Measurements from ENCODE around the gene ZNF524.
"Not testable (repeated sequence)": the region's sequence is repeated elsewhere in the genome, so short reads cannot be mapped to it uniquely, and the experiment has no call there.

The ZNF524 gene

DNA sequence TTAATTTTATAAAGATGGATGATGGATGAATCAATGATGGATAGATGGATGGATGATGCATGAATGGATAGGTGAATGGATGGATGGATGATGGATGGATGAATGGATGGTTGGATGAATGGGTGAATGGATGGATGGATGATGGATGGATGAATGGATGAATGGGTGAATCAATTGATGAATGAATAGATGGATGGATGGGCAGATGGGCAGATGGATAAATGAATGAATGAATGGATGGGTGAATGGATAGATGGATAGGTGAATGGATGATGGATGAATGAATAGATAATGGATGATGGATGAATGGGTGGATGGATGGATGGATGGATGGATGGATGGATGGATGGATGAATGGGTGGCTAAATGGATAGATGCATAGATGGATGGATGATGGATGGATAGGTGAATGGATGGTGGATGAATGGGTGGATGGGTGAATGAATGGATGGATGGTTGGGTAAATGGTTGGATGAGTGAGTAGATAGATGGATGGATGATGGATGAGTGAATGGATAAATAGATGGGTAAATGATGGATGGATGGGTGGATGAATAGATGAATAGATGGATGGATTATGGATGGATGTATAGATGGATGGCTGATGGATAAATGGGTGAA lies 32.3 kb upstream of the ZNF524 start:
- Histone ChIP-seq H3K9ac (ENCODE audit: low read depth, low read length) (no peak overlapping the region), H3K27ac (ENCODE audit: low read length) (no peak overlapping the region), H3K4me1 (ENCODE audit: insufficient read depth, low read length) (no peaks in the 10 kb centered on the region), H3K27me3 (ENCODE audit: insufficient read depth, low read length, poor library complexity) (no peaks in the 10 kb centered on the region), H2AFZ (ENCODE audit: low read depth, low read length) (no peak overlapping the region), H3K4me3 (ENCODE audit: low read depth in 1 of 2, low read length in 2 of 2) (no peak overlapping the region), H4K20me1 (ENCODE audit: insufficient read depth, low read length) (no peaks in the 10 kb centered on the region), H3K4me2 (ENCODE audit: insufficient read depth, low read length) (no peak overlapping the region), H3K36me3 (ENCODE audit: insufficient read depth, low read length) (no peaks in the 10 kb centered on the region), H3K79me2 (ENCODE audit: insufficient read depth, low read length) (no peaks in the 10 kb centered on the region), H3K9me3 (ENCODE audit: insufficient read depth, low read length, severe bottlenecking) (no peaks in the 10 kb centered on the region)
- ATAC-seq (ENCODE audit: insufficient read depth, low read depth) (no peak), DNase-seq (no peak)
- TF ChIP-seq, protein P1, sequence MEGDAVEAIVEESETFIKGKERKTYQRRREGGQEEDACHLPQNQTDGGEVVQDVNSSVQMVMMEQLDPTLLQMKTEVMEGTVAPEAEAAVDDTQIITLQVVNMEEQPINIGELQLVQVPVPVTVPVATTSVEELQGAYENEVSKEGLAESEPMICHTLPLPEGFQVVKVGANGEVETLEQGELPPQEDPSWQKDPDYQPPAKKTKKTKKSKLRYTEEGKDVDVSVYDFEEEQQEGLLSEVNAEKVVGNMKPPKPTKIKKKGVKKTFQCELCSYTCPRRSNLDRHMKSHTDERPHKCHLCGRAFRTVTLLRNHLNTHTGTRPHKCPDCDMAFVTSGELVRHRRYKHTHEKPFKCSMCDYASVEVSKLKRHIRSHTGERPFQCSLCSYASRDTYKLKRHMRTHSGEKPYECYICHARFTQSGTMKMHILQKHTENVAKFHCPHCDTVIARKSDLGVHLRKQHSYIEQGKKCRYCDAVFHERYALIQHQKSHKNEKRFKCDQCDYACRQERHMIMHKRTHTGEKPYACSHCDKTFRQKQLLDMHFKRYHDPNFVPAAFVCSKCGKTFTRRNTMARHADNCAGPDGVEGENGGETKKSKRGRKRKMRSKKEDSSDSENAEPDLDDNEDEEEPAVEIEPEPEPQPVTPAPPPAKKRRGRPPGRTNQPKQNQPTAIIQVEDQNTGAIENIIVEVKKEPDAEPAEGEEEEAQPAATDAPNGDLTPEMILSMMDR (IDR thresholded peaks at IDR 0.05; ENCODE audit: borderline replicate concordance, extremely low read depth, low read length, poor library complexity, severe bottlenecking): no peak
- TF ChIP-seq EZH2 (IDR thresholded peaks at IDR 0.05; ENCODE audit: borderline replicate concordance, low read depth, low read length, severe bottlenecking): no peak

DNA sequence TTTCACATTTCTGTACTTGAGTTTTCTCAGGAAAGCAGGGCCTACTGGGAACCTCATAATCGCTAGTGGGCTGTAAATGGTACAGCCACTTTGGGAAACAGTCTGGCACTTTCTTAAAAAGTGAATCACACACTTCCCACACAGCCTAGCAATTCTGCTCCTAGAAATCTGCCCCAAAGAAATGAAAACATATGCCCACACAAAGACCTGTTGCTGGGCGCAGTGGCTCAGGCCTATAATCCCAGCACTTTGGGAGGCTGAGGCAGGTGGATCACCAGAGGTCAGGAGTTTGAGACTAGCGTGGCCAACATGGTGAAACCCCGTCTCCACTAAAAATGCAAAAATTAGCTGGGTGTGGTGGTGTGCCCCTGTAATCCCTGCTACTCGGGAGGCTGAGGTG lies 30.6 kb upstream of the ZNF524 start:
- not testable (repeated sequence) for H3K27me3 ChIP-seq (ENCODE audit: insufficient read depth, low read length, poor library complexity); H2AFZ ChIP-seq (ENCODE audit: low read depth, low read length); H3K4me1 ChIP-seq (ENCODE audit: insufficient read depth, low read length); H3K4me2 ChIP-seq (ENCODE audit: insufficient read depth, low read length); H4K20me1 ChIP-seq (ENCODE audit: insufficient read depth, low read length); DNase-seq; ATAC-seq (ENCODE audit: insufficient read depth, low read depth); H3K36me3 ChIP-seq (ENCODE audit: insufficient read depth, low read length); H3K4me3 ChIP-seq (ENCODE audit: low read depth in 1 of 2, low read length in 2 of 2); H3K79me2 ChIP-seq (ENCODE audit: insufficient read depth, low read length); H3K27ac ChIP-seq (ENCODE audit: low read length); H3K9ac ChIP-seq (ENCODE audit: low read depth, low read length); H3K9me3 ChIP-seq (ENCODE audit: insufficient read depth, low read length, severe bottlenecking)

DNA sequence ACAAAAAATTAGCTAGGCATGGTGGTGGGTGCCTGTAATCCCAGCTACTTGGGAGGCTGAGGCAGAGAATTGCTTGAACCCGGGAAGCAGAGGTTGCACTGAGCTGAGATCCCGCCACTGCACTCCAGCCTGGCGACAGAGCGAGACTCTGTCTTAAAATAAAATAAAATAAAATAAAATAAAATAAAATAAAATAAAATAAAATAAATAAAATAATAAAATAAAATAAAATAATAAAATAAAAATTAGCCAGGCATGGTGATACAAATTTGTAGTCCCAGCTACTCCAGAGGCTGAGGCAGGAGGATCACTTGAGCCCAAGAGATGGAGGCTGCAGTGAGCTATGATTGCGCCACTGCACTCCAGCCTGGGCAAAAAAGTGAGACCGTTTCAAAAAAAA lies 26.2 kb upstream of the ZNF524 start:
- H2AFZ ChIP-seq (ENCODE audit: low read depth, low read length); H3K4me3 ChIP-seq (ENCODE audit: low read depth in 1 of 2, low read length in 2 of 2); H3K27me3 ChIP-seq (ENCODE audit: insufficient read depth, low read length, poor library complexity); H4K20me1 ChIP-seq (ENCODE audit: insufficient read depth, low read length); H3K79me2 ChIP-seq (ENCODE audit: insufficient read depth, low read length); DNase-seq; H3K4me1 ChIP-seq (ENCODE audit: insufficient read depth, low read length); ATAC-seq (ENCODE audit: insufficient read depth, low read depth); H3K27ac ChIP-seq (ENCODE audit: low read length); H3K4me2 ChIP-seq (ENCODE audit: insufficient read depth, low read length); H3K9ac ChIP-seq (ENCODE audit: low read depth, low read length); H3K9me3 ChIP-seq (ENCODE audit: insufficient read depth, low read length, severe bottlenecking): not testable (repeated sequence)
- peaks cover 12% of the 10 kb centered on the region for H3K36me3 ChIP-seq (ENCODE audit: insufficient read depth, low read length)

DNA sequence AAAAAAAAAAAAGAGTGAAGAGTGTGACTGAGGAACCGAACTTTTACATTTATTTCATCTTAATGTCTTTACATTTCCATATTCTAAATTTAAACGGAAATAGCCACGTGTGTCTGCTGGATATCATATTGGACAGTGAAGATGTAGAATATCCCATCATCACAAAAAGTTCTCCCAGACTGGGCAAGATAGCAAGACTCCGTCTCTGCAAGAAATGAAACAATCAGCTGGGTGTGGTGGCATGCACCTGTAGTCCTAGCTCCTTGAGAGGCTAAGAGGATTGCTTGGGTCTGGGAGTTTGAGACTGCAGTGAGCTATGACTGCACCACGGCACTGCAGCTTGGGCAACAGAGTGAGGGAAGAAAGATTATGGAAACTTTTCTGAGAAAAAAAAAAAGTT lies 23.3 kb upstream of the ZNF524 start:
- ATAC-seq (ENCODE audit: insufficient read depth, low read depth) (no peak), DNase-seq (no peak)
- H3K4me3 ChIP-seq (ENCODE audit: low read depth in 1 of 2, low read length in 2 of 2): no peak overlapping the region
- peaks cover 18% of the 10 kb centered on the region for H3K4me1 ChIP-seq (ENCODE audit: insufficient read depth, low read length)
- H3K9ac ChIP-seq (ENCODE audit: low read depth, low read length): no peak overlapping the region
- no peaks in the 10 kb centered on the region for H3K9me3 ChIP-seq (ENCODE audit: insufficient read depth, low read length, severe bottlenecking)
- H3K36me3 ChIP-seq (ENCODE audit: insufficient read depth, low read length): peaks cover 12% of the 10 kb centered on the region
- no peak overlapping the region for H3K4me2 ChIP-seq (ENCODE audit: insufficient read depth, low read length)
- no peak overlapping the region for H3K27ac ChIP-seq (ENCODE audit: low read length)
- H2AFZ ChIP-seq (ENCODE audit: low read depth, low read length): no peak overlapping the region
- TF ChIP-seq, protein P1 (IDR thresholded peaks at IDR 0.05; ENCODE audit: borderline replicate concordance, extremely low read depth, low read length, poor library complexity, severe bottlenecking): no peak
- no peak for TF ChIP-seq EZH2 (IDR thresholded peaks at IDR 0.05; ENCODE audit: borderline replicate concordance, low read depth, low read length, severe bottlenecking)
- no peaks in the 10 kb centered on the region for H3K27me3 ChIP-seq (ENCODE audit: insufficient read depth, low read length, poor library complexity)
- H3K79me2 ChIP-seq (ENCODE audit: insufficient read depth, low read length): peaks cover 23% of the 10 kb centered on the region
- H4K20me1 ChIP-seq (ENCODE audit: insufficient read depth, low read length): no peaks in the 10 kb centered on the region

All from DND-41 (cell line).